HFF-Myc (cell line): ENCODE data around the gene PPM1L.

Experiments used
- DNase-seq: peaks from one replicate; pipeline ENCODE4 v3.0.0-alpha.2; 2011; ENCODE audit warnings: low read depth; ENCODE audit errors: extremely low read depth
- H3K4me3 ChIP-seq: replicated peaks from 2 replicates; pipeline ENCODE4 v1.5.1; 2011; ENCODE audit warnings: low read depth, mild to moderate bottlenecking, control low read depth, low read length
- TF ChIP-seq, protein P1 (sequence below): IDR thresholded peaks from 2 replicates; pipeline ENCODE4 v1.5.1; 2012; ENCODE audit warnings: mild to moderate bottlenecking, low read depth, low read length, control low read depth; ENCODE audit errors: missing control alignments

Gene PPM1L

GRCh38 chr3:161108840-161109239 lies 352.8 kb downstream of the PPM1L start:
- TF ChIP-seq, protein P1, sequence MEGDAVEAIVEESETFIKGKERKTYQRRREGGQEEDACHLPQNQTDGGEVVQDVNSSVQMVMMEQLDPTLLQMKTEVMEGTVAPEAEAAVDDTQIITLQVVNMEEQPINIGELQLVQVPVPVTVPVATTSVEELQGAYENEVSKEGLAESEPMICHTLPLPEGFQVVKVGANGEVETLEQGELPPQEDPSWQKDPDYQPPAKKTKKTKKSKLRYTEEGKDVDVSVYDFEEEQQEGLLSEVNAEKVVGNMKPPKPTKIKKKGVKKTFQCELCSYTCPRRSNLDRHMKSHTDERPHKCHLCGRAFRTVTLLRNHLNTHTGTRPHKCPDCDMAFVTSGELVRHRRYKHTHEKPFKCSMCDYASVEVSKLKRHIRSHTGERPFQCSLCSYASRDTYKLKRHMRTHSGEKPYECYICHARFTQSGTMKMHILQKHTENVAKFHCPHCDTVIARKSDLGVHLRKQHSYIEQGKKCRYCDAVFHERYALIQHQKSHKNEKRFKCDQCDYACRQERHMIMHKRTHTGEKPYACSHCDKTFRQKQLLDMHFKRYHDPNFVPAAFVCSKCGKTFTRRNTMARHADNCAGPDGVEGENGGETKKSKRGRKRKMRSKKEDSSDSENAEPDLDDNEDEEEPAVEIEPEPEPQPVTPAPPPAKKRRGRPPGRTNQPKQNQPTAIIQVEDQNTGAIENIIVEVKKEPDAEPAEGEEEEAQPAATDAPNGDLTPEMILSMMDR, result no peak
- DNase-seq, result peak; percentile 51
- no peak overlapping the region for H3K4me3 ChIP-seq

DNA sequence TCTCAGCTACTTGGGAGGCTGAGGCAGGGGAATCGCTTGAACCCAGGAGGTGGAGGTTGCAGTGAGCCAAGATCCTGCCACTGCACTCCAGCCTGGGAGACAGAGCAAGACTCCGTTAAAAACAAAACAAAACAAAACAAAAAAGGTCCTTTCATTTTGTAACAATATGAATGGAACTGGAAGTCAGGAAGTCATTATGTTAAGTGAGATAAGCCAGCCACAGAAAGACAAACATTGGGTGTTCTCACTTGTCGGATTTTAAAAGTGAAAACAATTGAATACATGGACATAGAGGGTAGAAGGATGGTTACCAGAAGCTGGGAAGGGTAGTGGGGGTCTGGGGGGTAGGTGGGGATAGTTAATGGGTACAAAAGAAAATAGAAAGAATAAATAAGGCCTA lies 361.6 kb downstream of the PPM1L start:
- DNase-seq, result no peak
- TF ChIP-seq, protein P1, result no peak
- no peak overlapping the region for H3K4me3 ChIP-seq

GRCh38 chr3:161126495-161126894 lies 370.5 kb downstream of the PPM1L start:
- DNase-seq, result no peak
- TF ChIP-seq, protein P1, result no peak
- no peak overlapping the region for H3K4me3 ChIP-seq
